ENCODE data around the gene PCGF3. TPM values are rescaled to one million over a fixed set of nuclear protein-coding genes. Genes with fewer than 3 reads are reported as not detected.
A peak's percentile ranks its signal among the peaks of the same experiment; 100 is the strongest.

PCGF3 gene
- total RNA-seq, 1 donor from 2014 or later = 31.0 TPM

DNA sequence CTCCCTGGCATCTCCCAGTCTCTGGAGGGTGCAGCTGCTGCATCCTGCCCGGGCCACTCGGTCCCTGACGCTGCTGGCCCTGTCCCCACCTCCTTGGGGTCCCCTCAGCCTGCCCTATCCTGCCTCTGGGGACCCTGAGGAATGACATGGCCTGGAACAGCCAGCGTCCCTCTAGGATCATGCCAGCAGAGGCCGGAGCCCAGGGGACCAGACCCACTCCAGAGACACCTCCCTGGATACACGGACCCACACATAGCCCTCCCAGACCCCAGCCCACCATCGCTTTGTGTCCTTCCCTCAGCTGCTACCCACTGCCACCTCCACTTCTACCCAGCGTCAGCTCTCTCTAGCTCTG is 84.8 kb downstream of the PCGF3 start:
- Mint-ChIP-seq H3K4me3 (no peak overlapping the region), H3K9me3 (no peaks in the 10 kb centered on the region), H3K36me3 (ENCODE audit: low read depth) (peaks cover 3% of the 10 kb centered on the region), H3K27ac (no peak overlapping the region), H3K4me1 (ENCODE audit: low read depth) (peaks cover 16% of the 10 kb centered on the region), H3K27me3 (ENCODE audit: insufficient read depth) (peaks cover 36% of the 10 kb centered on the region)
- no peak for DNase-seq (ENCODE audit: low spot score)
- intact Hi-C loops (cut with micrococcal nuclease) = no loop called here

DNA sequence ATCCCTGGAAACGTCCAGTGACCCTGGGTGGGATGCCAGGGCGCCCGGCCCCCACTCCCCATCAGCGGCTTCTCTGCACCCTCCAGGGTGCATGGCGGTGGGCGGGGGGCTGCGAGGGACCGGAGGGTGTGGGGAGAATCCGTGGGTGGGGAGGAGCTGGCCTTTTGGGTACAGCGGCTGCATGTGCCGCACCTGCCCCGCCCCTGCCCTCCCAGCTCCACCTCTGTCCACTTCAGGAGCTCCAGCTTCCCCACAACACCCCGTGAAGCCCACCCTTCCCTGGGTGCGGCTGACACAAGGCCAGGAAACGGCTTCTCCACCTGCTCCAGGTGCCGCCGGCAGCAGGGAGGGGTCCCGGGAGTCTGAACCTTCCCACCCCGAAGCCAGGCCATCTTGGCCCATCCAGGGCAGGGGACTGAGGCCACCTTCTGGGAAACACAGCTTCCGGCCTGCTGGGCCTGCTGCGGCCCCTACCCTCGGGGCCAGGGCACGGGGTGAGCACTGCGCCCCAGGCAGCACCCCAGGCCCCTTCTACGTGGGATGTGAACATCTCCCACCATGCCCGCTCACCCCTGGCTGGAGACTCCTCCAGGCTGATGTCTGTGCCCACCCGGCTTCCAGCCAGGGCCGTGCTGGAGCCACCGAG is 85.7 kb downstream of the PCGF3 start:
- intact Hi-C loops (cut with micrococcal nuclease) = no loop called here
- H3K27me3 Mint-ChIP-seq (ENCODE audit: insufficient read depth) = peaks cover 40% of the 10 kb centered on the region
- H3K4me1 Mint-ChIP-seq (ENCODE audit: low read depth) = peaks cover 16% of the 10 kb centered on the region
- H3K27ac Mint-ChIP-seq = no peak overlapping the region
- H3K9me3 Mint-ChIP-seq = no peaks in the 10 kb centered on the region
- peaks cover 3% of the 10 kb centered on the region for H3K36me3 Mint-ChIP-seq (ENCODE audit: low read depth)
- no peak overlapping the region for H3K4me3 Mint-ChIP-seq
- DNase-seq (ENCODE audit: low spot score) = no peak

DNA sequence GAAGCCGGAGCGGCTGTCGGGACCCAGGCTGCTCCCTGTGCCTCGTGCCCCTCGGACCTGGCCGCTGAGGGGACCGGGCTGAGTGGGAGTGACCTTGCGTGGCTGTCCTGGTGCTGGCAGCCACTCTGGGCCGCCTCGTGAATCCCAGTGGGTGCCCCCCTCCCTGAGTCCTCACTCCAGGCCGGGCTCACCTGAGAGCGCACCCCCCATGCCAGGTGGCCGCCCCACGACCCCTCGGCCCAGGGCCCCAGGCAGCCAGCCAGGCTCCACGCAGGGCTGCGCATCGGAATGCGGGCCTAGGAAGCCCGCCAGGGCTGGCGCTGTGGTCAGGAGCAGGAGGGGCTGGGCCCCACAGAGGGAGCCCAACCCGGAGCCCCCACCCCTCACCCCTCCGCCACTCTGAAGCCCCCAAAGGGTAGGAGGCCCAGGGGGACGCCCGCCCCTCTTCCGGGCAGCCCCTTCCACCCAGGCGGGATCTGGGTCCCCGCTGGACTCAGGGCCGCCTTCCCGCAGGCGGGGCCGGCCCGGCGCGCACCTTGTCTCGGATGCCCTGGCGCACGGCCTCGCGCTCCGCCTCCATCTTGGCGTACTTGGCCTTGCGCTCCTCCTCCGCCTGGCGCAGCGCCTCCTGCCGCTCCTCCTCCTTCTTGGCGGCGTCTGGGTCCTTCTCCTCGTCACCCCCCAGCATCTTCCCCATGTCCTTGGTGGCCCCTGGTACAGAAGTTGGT is 86.4 kb downstream of the PCGF3 start:
- intact Hi-C loops (cut with micrococcal nuclease) = loop anchor here (1.0 kb wide), 1 partner anchor 10 kb away; no protein-coding TSS in a partner anchor
- H3K36me3 Mint-ChIP-seq (ENCODE audit: low read depth) = peaks cover 3% of the 10 kb centered on the region
- no peaks in the 10 kb centered on the region for H3K9me3 Mint-ChIP-seq
- peak overlapping the region; percentile 78 for H3K4me3 Mint-ChIP-seq
- peak; percentile 46 for DNase-seq (ENCODE audit: low spot score)
- H3K27me3 Mint-ChIP-seq (ENCODE audit: insufficient read depth) = peaks cover 47% of the 10 kb centered on the region
- H3K27ac Mint-ChIP-seq = no peak overlapping the region
- peaks cover 15% of the 10 kb centered on the region for H3K4me1 Mint-ChIP-seq (ENCODE audit: low read depth)

DNA sequence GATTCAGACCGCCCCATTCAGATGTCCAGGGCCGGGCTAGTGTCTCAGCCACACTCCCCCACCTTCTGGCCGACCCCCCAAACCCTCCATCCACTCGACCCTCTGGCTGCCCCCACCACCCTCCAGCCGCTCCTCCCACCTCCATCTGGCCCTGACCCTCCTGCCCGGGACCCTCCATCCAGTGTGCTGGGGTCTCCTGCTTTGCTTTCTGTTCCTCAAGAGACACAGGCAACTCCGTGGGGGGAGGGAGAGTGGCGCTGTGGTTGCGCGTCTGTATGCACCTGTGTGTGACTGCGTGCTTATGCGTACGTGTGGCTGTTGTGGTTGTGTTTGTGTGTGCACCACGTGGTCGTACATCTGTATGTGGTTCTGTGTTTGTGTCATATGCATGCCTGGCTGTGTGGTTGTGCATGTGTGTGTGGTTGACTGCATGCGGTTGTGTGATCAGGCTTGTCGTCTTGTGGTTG is 87.0 kb downstream of the PCGF3 start:
- peak overlapping the region; percentile 91 for H3K27ac Mint-ChIP-seq

DNA sequence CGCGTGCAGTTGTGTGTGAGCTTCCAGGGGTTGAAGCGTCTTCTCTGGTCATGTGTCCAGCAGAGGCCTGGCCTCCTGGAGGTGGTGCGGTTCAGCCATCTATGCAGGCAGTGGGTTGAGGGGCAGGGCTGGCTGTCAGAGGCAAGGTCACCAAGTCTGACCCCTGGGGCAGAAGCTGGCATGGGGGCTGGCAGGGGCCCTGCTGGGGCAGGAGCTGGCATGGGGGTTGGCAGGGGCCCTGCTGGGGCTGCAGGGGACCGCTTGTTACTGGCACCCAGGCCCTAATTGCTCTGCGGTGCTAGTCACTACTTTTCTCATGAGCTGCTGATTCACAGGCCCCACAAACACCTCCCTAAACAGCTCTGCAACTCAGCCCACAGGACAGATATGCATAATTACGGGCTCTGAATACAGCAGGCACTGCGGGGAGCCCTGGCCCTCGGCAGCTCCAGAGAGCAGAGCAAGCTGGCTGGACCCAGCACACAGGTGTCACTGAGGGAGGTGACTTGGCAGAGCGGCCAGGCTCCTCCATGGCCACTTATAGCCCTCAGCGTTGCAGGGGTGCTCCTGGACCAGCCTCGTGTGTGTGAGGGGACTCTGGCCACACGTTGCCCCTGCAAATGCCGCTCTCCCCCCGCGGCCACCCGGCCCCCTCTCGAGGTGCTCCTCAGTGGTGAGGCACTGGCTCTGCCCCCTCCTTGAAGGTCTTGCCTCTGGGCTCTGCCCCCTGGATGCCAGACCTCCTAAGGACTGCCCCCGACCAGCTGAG is 87.6 kb downstream of the PCGF3 start:
- Mint-ChIP-seq H3K9me3 (no peaks in the 10 kb centered on the region), H3K27ac (peak overlapping the region; percentile 91), H3K27me3 (ENCODE audit: insufficient read depth) (peaks cover 44% of the 10 kb centered on the region), H3K4me1 (ENCODE audit: low read depth) (peaks cover 8% of the 10 kb centered on the region), H3K36me3 (ENCODE audit: low read depth) (no peaks in the 10 kb centered on the region), H3K4me3 (peak overlapping the region; percentile 78)
- intact Hi-C loops (cut with micrococcal nuclease) = no loop called here
- DNase-seq (ENCODE audit: low spot score) = no peak

More for the DNA sequence above, 87.0 kb downstream of the PCGF3 start:
- H3K4me1 Mint-ChIP-seq (ENCODE audit: low read depth) = peaks cover 9% of the 10 kb centered on the region
- no peaks in the 10 kb centered on the region for H3K9me3 Mint-ChIP-seq
- H3K4me3 Mint-ChIP-seq = peak overlapping the region; percentile 78
- no peaks in the 10 kb centered on the region for H3K36me3 Mint-ChIP-seq (ENCODE audit: low read depth)
- peaks cover 44% of the 10 kb centered on the region for H3K27me3 Mint-ChIP-seq (ENCODE audit: insufficient read depth)
- DNase-seq (ENCODE audit: low spot score) = peak; percentile 28
- intact Hi-C loops (cut with micrococcal nuclease) = loop anchor here (1.0 kb wide), 1 partner anchor 10 kb away; no protein-coding TSS in a partner anchor

DNA sequence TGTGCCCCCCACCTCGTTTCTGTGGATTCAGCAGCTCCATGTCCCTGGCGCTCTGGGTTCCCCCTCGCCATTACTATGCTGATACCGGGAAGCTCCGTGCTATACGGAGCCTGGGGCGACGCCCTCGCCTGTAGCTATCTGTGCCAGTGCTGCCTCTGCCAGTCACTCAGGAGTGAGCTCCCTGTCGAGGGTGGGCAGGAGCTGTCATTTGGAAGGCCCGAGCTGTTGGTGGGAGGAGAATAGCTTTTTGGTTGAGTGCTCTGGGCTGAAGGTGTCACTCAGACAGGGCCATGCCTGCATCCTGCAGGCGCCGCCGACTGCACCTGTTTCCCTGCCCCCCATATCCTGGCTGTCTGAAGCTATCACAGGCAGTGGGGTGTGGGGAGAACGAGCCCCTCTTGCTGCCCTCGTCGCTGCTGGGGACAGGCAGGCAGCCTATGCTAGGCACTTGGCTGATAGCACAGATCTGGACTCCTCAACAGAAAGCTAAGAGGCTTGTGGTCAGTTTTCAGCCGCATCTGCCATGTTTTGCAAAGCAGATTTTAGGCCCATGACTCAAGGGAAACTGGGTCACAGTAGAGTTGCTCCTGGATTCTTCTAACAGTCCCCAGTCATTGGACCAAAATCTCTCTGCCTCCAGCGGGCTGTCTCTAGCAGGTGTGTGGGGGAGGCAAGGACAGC is 88.4 kb downstream of the PCGF3 start:
- DNase-seq (ENCODE audit: low spot score) = no peak
- Mint-ChIP-seq H3K27me3 (ENCODE audit: insufficient read depth) (peaks cover 44% of the 10 kb centered on the region), H3K27ac (peak overlapping the region; percentile 18), H3K36me3 (ENCODE audit: low read depth) (no peaks in the 10 kb centered on the region), H3K4me3 (no peak overlapping the region), H3K4me1 (ENCODE audit: low read depth) (peaks cover 16% of the 10 kb centered on the region), H3K9me3 (no peaks in the 10 kb centered on the region)
- intact Hi-C loops (cut with micrococcal nuclease) = no loop called here

DNA sequence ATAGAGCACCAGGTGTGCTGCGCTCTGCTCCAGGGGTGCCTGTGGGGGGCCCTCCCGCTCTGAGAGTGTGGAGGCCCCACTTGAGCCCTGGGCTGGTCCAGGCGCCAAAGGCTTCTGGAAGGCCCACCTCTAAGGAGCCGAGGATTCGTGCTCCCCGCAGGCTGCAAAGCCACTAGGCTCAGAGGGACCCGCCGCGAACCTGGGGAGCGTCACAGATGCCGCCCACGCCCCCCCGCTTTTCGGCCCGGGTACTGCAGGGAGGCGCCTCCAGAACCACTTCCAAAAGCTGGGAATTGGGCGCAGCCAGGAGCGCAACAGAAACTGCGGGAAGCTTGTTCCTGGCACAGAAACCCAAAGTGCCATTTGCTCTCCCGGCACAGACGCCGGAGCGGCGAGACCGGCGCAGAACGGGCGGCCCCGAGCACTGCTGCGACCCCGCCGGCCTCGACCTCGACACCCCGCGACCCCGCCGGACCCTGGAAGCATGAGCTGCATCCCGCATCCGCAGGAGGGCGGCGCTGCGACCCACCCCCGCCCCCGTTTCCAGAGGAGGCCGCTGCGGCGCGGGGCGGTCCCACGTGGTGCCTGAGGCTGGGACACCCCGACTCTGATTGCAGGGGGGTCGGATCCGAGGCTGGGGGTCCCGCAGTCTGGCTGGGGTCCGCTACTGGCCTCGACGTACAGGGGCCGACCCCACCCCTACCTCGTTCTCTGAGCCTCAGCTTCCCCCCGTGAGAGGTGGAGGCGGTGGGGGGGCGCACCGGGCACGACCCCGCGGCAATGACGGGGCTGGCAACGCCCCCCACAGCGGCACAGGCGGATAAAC is 89.5 kb downstream of the PCGF3 start:
- no peaks in the 10 kb centered on the region for H3K9me3 Mint-ChIP-seq
- H3K4me1 Mint-ChIP-seq (ENCODE audit: low read depth) = peaks cover 23% of the 10 kb centered on the region
- intact Hi-C loops (cut with micrococcal nuclease) = no loop called here
- no peak overlapping the region for H3K27ac Mint-ChIP-seq
- H3K36me3 Mint-ChIP-seq (ENCODE audit: low read depth) = no peaks in the 10 kb centered on the region
- DNase-seq (ENCODE audit: low spot score) = no peak
- no peak overlapping the region for H3K4me3 Mint-ChIP-seq
- H3K27me3 Mint-ChIP-seq (ENCODE audit: insufficient read depth) = peaks cover 41% of the 10 kb centered on the region

DNA sequence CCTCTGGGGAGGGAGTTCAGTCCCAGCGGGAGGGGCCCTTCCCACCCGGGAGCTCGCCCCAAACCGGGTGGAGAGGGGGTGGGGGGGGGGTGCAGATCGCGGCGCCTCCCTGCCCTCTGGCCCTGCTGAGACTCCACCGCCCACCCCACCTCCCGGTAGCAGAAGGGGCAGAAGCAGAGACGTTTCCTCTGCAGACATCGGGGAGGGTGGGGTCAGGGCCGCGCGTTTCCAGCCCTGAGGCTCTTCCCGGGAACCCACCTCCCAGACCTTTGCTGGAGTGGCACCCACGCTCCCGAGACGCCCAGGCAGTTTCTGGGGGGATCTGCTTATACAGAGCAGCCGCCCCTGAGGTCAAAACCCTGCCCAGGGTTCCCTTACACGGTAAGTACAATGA is 90.1 kb downstream of the PCGF3 start:
- intact Hi-C loops (cut with micrococcal nuclease) = no loop called here
- DNase-seq (ENCODE audit: low spot score) = no peak
- H3K27ac Mint-ChIP-seq = no peak overlapping the region
- H3K4me3 Mint-ChIP-seq = no peak overlapping the region
- H3K9me3 Mint-ChIP-seq = no peaks in the 10 kb centered on the region
- H3K4me1 Mint-ChIP-seq (ENCODE audit: low read depth) = peaks cover 24% of the 10 kb centered on the region
- no peaks in the 10 kb centered on the region for H3K36me3 Mint-ChIP-seq (ENCODE audit: low read depth)
- peaks cover 38% of the 10 kb centered on the region for H3K27me3 Mint-ChIP-seq (ENCODE audit: insufficient read depth)

DNA sequence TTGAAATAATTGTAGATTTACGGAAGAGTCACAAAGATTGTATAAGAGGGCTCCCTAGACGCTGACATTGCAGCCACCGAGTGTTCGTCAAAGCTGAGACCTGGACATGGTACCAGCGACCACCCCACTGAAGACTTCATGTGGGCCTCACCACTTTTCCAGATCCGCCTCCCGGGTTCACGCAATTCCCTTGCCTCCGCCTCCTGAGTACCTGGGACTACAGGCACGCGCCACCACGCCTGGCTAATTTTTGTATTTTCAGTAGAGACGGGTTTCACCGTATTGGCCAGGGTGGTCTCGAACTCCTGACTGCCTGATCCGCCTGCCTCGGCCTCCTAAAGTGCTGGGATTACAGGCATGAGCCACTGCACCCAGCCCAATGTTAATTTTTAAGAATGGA is 90.6 kb downstream of the PCGF3 start:
- no peaks in the 10 kb centered on the region for H3K9me3 Mint-ChIP-seq

DNA sequence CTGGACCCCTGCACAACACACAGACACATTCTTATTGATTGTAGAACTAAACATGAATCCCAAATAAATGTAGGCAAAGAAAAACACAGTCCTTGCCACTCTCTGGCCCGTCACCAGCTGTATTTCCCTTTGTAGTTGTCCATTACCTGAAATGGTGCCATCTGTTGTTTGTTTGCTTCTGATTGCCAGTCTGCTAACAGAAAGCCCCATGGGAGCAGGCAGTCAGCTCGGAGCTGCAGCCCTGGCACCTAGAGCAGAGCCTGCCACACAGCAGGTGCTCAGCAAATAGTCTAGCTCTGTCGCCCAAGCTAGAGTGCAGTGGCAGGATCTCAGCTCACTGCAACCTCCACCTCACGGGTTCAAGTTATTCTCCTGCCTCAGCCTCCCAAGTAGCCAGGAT is 91.4 kb downstream of the PCGF3 start:
- Mint-ChIP-seq H3K27me3 (ENCODE audit: insufficient read depth) (peaks cover 38% of the 10 kb centered on the region), H3K36me3 (ENCODE audit: low read depth) (no peaks in the 10 kb centered on the region), H3K27ac (no peak overlapping the region), H3K9me3 (peaks cover 7% of the 10 kb centered on the region), H3K4me3 (no peak overlapping the region), H3K4me1 (ENCODE audit: low read depth) (peaks cover 24% of the 10 kb centered on the region)
- intact Hi-C loops (cut with micrococcal nuclease) = no loop called here
- no peak for DNase-seq (ENCODE audit: low spot score)

More for the DNA sequence above, 90.6 kb downstream of the PCGF3 start:
- Mint-ChIP-seq H3K36me3 (ENCODE audit: low read depth) (no peaks in the 10 kb centered on the region), H3K4me3 (no peak overlapping the region), H3K4me1 (ENCODE audit: low read depth) (peaks cover 24% of the 10 kb centered on the region), H3K27ac (no peak overlapping the region), H3K27me3 (ENCODE audit: insufficient read depth) (peaks cover 38% of the 10 kb centered on the region)
- intact Hi-C loops (cut with micrococcal nuclease) = no loop called here
- no peak for DNase-seq (ENCODE audit: low spot score)

DNA sequence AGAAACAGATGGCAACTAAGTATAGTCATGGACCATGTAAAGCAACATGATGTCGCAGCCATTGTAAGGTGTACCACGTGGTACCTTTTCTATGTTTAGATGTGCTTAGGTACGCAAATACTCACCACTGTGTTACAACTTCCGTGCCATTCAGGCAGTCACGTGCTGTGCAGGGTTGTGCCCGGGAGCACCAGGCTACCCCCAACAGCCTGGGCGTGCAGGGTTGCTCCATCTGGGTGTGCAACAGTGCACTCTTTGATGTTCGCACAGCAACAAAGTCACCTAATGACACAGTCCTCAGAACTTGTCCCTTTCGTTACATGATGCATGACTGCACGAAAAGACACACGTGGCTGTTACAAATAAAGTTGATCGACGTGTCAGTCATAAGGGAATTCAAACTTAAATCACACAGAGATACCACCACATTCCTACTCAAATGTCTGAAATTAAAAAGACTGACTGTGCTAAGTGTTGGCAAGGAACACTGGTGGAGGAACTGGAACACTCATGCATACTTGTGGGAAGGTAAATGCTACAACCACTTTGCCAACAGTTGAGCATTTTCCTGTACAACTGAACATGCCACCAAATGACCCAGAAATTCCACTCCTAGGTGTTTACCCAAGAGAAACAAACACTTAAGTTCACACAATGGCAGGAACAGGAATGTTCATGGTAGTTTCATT is 95.9 kb downstream of the PCGF3 start:
- Mint-ChIP-seq H3K36me3 (ENCODE audit: low read depth) (peaks cover 2% of the 10 kb centered on the region), H3K4me1 (ENCODE audit: low read depth) (peaks cover 17% of the 10 kb centered on the region), H3K4me3 (no peak overlapping the region), H3K27me3 (ENCODE audit: insufficient read depth) (peaks cover 10% of the 10 kb centered on the region), H3K9me3 (peaks cover 19% of the 10 kb centered on the region), H3K27ac (no peak overlapping the region)
- intact Hi-C loops (cut with micrococcal nuclease) = no loop called here
- no peak for DNase-seq (ENCODE audit: low spot score)
